T1000 (cell line): Measurements from ENCODE around the gene PTPN9.
A peak's percentile ranks its signal among the peaks of the same experiment; 100 is the strongest.
"Not testable (repeated sequence)": the region's sequence is repeated elsewhere in the genome, so short reads cannot be mapped to it uniquely, and the experiment has no call there.

Experiments
- DNase-seq: peaks from one replicate; lab custom pipeline; 2025; ENCODE audit warnings: mixed read lengths; lab: John Stamatoyannopoulos, UW

The PTPN9 gene

GRCh38 chr15:75452865-75453702 is 126.0 kb downstream of the PTPN9 start:
- no peak for DNase-seq

DNA sequence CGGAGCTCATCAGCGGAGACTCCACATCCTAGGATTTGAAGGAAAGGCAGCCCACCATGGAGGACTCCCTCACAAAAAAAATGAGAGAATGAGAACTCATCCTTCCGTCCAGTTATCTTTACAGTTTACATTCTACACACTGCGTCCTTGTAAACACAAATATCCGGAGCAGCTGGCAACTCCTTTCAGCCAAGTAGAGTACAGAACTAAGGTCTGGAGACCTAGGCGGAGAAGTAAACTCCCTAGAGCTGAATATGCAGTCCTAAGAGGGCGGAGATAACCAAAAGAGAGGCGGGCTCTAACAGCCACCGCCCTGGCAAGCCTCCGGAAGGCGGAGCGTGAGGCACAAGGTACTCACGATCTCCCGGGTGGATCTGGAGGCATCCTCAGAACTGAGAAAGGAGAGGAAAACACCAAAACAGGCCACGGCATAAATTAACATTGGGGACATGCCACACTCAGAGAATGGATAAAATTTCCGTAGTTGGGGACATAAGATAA is 126.7 kb downstream of the PTPN9 start:
- DNase-seq = peak; percentile 18

- peak; percentile 97 for DNase-seq
Measured at GRCh38 chr15:75451674-75452363, 127.3 kb downstream of the PTPN9 start, which contains the start of gene SIN3A. Gene SIN3A (minus strand): TSS chr15:75451690. CDS start chr15:75430375, 21,315 bp downstream.

GRCh38 chr15:75451202-75451673 is 127.9 kb downstream of the PTPN9 start:
- DNase-seq = no peak

DNA sequence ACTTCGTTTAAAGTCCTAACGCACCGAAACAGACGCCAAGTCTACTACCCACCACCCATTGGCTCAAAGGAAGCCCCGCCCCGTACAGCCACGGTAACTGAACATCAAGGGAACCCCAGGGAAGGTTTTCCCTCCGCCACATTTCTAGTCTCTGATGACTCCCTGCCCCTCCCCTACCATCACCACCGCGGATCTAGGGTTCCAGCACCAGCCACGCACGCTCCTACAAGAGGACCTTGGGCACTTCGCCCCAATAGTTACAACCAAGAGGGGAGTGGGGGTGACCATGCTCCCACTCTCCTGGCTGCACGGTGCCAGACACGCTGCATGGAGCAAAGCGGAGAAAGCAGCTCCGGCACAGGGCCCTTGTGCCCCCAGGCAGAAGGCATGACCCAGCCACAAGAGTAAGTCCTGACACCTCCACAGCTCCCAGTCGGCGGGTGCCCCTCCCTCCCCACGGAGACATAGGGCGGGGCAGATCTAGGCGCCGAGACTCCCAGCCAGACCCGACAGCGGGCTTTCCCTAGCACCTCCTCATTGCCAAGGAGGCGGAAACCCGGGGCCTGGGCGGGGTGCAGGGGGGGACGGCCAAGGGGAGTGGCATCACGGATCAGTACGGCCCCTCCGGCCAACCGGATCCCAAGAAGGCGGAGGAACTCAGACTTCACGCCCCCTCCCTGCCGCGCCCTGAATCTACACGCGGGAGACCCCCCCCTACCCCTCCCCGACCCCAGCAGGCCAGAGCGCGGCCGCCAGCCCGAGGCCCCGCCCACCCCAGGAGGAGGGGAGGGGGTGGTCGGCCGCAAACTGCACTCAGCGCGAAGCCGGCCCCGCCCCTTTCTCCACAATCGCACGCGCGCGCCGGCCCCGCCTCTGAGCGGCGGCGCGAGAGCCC is 128.6 kb downstream of the PTPN9 start:
- DNase-seq = peak; percentile 94

DNA sequence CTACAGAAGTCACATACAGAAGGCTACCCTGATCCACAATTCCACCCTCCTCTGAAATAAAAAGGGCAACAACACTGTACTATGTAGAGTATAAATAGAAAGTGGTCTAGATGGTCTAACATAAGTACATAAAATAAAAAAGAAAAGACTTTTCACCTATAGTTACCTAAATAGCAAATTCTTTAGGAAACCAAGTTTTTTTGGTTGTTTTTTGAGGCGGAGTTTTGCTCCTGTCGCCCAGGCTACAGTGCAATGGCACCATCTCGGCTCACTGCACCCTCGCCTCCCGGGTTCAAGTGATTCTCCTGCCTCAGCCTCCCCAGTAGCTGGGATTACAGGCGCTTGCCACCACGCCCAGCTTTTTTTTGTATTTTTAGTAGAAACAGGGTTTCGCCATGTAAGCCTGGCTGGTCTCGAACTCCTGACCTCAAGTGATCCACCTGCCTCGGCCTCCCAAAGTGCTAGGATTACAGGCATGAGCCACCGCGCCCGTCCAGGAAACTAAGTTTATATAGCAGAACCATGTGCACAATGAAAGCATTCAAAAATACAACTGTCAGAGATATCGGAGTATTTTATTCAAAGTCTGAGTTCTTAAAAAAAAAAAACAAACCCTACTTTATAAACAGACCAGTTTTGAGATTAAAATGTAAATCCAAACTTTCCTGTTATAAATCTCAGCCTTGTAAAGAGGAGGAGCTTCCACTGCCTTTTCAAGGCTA is 129.4 kb downstream of the PTPN9 start:
- DNase-seq = no peak

DNA sequence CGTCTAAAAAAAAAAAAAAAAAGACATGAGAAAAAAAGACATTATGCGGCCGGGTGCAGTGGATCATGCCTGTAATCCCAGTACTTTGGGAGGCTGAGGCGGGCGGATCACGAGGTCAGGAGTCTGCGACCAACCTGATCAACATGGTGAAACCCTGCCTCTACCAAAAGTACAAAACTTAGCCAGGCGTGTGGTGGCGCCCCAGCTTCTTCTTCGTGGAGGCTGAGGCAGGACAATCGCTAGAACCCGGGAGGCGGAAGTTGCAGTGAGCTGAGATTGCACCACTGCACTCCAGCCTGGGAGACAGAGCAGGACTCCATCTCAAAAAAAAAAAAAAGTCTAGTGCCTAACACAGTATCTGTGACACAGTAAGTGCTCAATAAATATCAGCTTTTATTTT is 130.9 kb downstream of the PTPN9 start:
- not testable (repeated sequence) for DNase-seq

DNA sequence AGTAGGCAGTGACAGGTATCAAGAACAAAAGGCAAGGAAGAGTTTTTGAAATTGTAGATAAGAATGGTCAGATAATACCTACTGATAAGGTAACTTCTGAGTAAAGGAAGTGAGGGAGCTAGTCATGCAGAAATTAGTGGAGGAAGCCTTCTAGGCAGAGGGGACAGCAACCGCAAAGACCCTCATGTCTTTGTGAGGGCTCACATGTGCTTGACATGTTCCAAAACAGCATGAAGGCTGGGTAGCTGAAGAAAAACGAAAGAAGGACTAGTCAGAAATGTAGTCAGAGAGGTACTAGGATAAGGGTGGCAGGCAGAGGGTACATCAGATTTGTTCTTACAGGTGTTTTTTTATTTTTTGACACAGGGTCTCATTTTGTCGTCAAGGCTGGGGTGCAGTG is 133.0 kb downstream of the PTPN9 start:
- no peak for DNase-seq

DNA sequence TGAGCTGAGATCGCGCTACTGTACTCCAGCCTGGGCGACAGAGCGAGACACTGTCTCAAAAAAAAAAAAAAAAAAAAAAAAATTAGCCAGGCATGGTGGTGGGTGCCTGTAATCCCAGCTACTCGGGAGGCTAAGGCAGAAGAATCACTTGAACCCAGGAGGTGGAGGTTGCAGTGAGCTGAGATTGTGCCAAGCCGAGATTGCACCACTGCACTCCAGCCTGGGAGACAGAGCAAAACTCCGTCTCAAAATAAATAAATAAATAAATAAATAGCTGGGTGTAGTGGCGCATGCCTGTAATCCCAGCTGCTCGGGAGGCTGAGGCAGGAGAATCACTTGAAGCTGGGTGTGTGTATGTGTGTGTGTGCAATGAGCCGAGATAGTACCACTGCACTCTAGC is 133.8 kb downstream of the PTPN9 start:
- DNase-seq = not testable (repeated sequence)

- DNase-seq = not testable (repeated sequence)
Measured at GRCh38 chr15:75443972-75444453, 135.1 kb downstream of the PTPN9 start.

DNA sequence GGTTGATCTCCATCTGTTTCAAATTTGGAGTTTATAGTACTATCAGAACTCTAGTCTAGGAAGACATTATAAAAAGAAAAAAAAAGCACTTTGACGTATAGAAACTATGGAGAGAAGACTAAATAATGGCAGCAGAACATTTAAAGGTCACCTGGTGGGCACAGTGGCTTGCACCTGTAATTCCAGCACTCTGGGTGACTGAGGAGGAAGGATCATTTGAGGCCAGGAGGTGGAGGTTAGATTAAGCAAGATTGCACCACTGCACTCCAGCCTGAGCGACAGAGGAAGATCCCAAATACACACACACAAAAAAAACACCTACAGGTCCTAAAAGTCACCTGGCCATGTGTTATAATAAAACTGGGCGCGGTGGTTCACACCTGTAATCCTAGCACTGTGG is 141.4 kb downstream of the PTPN9 start:
- no peak for DNase-seq

DNA sequence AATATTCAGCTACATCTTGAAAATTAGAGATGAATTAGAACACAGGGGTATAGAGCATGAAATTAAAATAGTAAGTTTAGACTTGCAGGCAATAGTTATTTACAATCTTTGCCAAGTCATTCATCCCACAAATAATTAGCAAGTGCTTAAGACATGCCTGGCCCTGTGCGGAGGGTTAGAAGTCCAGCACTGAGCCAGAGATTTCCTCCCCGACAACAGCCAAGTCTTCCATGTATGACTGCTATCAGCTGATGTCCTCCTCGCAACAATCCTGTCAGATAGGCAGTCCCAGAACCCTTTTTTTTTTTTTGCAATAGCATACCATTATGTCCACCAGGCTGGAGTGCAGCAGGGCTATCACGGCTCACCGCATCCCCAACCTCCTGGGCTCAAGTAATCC is 142.2 kb downstream of the PTPN9 start:
- no peak for DNase-seq

DNA sequence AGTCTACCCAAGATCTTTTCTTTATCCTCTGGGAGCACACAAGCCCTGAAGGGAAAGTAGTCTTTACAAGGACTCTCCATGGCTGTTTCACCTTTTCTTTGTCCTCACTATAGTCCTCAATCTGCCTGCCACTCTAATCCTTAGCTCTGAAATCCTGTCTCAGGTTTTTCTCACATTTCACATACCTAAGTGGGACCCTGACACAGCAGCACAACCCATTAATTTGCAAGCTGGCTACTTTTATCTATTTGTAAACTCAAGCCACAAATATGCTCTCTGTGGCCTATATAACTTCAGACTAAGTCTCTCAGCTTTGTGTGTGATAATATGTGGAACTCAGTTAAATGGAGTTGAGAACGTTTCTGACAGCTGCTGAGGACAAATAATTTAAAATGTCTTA is 147.4 kb downstream of the PTPN9 start:
- DNase-seq = no peak

GRCh38 chr15:75431270-75431669 is 147.8 kb downstream of the PTPN9 start:
- no peak for DNase-seq

- no peak for DNase-seq
Measured at GRCh38 chr15:75430259-75430658, 148.9 kb downstream of the PTPN9 start.

DNA sequence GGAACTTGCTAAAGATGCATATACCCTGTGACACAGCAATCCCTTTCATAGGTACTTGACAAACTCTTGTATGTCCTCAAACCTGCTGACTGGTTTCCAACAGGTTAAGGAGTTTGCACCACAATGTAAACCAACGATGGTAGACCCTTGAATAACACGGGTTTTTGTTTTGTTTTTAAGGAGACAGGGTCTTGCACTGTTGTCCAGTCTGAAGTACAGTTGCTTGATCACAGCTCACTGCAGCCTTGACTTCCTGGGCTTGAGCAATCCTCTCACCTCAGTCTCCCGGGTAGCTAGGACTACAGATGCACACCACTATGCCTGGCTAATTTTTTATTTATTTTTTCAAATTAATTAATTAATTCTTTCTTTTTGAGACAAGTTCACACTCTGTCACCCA is 151.0 kb downstream of the PTPN9 start:
- no peak for DNase-seq

- no peak for DNase-seq
Measured at GRCh38 chr15:75425966-75426500, 153.1 kb downstream of the PTPN9 start.

DNA sequence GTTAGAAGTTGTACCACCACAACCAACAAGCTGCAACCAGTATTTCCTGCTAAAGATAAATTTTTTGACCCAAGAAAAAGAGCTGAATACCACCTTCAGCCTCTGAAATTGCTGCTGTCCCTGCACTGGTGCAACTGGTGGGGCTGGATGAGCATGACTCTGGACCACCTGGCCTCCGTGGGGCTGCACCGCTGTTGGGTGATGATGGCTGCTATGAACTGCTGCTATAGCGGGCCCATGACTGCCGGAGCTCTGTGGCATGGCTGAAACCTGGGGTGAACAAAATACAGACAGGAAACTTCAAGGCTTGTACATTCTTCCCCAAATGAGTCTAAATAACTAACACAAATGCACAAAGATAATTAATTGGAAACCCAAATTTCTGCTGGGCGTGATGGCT is 156.6 kb downstream of the PTPN9 start:
- DNase-seq = no peak

- DNase-seq = no peak
Measured at GRCh38 chr15:75420698-75421097, 158.4 kb downstream of the PTPN9 start.

GRCh38 chr15:75416584-75416983 is 162.5 kb downstream of the PTPN9 start:
- DNase-seq = no peak
